GM19397 (cell line): ENCODE data around the gene IRF2BP1.

Experiments
- ATAC-seq: cut with Tn5 transposase; IDR thresholded peaks from one replicate; pipeline ENCODE4 v1.9.1; 2021; ENCODE audit warnings: mild to moderate bottlenecking, moderate library complexity; ENCODE audit not compliant: unreplicated experiment

Gene IRF2BP1, protein sequence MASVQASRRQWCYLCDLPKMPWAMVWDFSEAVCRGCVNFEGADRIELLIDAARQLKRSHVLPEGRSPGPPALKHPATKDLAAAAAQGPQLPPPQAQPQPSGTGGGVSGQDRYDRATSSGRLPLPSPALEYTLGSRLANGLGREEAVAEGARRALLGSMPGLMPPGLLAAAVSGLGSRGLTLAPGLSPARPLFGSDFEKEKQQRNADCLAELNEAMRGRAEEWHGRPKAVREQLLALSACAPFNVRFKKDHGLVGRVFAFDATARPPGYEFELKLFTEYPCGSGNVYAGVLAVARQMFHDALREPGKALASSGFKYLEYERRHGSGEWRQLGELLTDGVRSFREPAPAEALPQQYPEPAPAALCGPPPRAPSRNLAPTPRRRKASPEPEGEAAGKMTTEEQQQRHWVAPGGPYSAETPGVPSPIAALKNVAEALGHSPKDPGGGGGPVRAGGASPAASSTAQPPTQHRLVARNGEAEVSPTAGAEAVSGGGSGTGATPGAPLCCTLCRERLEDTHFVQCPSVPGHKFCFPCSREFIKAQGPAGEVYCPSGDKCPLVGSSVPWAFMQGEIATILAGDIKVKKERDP

DNA sequence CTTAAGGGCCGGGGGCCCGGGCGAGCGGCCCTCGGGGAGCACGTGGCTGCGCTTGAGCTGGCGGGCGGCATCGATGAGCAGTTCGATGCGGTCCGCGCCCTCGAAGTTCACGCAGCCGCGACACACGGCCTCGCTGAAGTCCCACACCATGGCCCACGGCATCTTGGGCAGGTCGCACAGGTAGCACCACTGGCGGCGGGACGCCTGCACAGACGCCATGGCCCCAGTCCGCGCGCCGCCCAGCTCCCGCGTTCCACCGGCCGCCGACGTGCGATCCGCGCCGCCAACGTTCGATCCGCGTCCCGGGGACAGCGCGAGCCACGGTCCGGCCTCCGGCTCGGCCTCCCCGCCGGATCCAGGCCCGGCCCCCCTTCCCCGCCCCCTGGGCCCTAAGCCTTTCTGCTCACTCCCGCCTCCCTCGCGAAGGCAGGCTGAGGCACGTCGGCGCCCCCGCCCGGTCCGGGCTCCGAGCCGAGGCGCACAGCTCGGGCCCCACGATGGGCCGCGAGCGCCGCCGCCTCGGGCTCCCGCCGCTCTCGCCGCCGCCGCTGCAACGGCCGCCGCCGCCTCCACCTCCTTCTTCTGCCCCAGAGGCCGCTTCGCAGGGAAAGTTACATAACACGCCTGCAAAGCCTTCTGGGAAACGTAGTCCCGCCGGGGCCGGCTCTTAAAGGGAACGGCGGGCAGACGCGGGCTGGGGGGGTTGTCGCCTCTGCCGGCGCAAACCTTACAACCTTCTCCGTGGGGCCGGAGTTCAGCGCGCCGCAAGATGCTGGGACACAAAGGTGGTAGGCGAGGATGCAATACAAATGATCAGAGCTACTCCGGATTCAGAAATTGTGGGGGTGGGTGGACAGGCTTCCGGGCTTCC lies at the start of gene IRF2BP1:
TSS of gene IRF2BP1 (minus strand) at position 586 of the 871 bp plus-strand sequence. CDS start at position 219, 367 bp downstream.
- ATAC-seq, result peak; percentile 49

GRCh38 chr19:45935267-45935666 lies 49.3 kb upstream of the IRF2BP1 start:
- ATAC-seq, result no peak

- ATAC-seq, result no peak
Measured at GRCh38 chr19:45934551-45935230, 48.8 kb upstream of the IRF2BP1 start.

GRCh38 chr19:45933759-45934158 lies 47.8 kb upstream of the IRF2BP1 start:
- no peak for ATAC-seq

DNA sequence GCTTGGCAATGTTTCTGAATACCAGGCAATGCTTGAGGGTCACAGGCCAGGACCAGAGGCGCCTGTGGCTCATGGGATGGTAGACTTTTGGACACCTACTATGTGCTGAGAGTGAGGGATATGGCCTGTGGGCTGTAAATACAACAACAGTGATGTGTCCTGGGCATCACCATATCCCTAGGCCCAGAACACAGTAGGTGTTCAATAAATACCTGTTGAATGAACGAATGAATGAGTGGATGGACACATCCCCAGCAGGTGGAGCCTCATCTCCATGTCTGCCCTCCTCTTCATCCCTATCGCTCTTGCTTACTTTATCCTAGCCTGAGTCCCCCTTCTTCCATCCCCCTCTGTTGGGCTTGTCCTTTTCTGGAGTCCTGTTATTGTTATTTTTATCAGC lies 45.1 kb upstream of the IRF2BP1 start:
- ATAC-seq, result no peak

DNA sequence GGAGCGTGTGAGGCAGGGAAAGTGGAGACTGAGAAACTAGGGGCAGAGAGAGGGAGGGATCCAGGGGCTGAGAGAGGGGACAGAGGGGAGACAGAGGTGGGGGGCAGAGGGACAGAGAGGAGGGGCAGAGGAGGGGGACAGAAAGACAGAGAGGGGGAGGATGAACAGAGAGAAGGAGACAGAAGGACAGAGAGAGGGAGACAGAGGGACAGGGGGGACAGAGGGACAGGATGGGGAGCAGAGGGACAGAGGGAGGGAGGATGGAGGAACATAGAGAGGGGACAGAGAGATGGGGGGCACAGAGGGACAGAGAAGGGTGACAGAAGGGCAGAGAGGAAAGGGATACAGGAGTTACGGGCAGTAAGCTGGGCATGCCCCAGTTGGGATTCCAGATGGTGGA lies 43.3 kb upstream of the IRF2BP1 start:
- no peak for ATAC-seq

DNA sequence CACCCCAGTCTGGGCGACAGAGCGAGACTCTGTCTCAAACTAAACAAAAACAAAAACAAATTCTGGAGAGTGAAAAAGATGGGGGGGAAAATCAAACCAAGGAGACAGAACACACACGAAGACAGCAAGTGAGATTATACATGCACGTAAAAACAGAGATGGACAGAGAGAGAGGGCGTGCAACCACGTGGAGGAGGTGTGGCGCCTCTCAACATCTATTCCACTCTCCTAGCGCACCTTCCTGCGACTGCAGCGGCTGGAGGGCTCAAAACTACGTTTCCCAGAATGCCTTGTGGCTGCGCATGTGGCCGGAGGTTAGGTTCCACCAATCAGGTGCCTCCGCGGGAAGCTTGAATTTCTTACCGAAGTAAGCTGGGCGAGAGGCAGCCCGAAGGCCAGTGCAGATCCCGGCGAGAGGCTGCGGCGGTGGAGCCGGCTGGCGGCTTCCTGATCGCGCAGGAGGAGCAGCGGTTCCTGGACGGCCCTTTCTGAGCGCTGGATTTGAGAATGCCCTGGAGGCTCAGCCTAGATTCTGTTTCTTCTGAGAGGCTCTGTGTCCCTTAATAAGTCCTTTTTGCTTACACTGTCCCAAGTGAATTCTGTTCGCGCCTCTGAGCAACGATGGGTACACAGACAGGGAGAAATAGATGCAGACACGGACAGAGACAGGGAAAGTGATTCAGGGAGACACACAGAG lies 41.8 kb upstream of the IRF2BP1 start:
- peak; percentile 78 for ATAC-seq

DNA sequence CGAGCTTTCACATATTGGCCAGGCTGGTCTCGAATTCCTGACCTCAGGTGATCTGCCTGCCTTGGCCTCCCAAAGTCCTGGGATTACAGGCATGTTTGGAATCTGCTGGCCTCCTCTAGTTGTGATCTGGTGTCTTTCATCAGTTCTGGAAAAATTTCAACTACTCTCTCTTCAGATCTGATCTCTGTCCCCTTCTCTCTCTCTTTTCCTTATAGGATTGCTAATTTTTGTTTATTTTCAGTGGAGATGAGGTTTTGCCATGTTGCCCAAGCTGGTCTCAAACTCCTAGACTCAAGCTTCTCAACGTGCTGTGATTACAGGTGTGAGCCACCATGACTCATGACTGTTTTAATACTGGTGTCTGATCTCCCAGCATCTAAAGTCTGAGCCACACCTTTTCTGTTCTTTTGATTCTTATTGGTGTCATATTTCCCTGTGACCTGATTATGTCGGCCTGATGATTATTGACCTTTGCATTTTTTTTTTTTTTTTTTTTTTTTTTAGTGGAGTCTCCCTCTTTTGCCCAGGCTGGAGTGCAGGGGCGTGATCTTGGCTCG lies 39.0 kb upstream of the IRF2BP1 start:
- no peak for ATAC-seq

DNA sequence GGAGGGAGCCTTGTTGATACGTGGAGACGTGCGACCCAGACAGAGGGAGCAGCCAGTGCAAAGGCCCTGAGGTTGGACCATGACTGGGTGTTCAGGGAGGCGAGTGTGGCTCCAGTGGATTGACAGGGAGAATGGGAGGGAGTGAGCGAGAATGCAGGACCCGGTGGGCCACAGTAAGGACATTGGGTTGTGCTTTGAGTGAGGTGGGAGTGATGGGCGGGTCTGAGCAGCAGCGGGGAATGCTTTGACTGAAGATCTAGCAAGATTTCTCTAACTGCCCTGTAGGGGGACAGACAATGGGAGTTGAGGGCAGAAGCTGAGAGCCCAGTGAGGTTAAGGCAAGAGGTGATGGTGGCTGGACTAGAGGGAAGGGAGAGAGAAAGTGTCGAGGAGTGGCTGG lies 36.3 kb upstream of the IRF2BP1 start:
- no peak for ATAC-seq

- ATAC-seq, result no peak
Measured at GRCh38 chr19:45920458-45920857, 34.5 kb upstream of the IRF2BP1 start.

DNA sequence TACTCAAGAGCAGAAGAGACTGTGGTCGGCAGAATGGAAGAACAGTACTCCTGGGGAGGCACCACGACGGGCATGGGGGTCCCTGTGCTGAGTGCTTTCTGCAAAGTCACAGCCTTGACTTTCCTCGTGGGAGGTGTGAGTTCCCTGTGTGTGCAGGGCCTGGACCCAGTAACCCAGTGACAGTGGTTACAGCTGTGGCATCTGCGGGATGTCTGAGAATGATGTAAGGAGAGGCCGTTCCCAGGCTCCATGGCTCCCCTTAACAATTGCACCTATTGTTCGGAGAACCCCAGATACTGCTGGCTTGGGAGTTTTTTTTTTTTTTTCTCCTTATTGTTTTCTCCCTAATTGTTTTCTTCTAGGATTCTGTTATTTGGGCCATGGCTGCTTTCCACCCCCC lies 33.7 kb upstream of the IRF2BP1 start:
- ATAC-seq, result no peak

GRCh38 chr19:45918721-45919120 lies 32.8 kb upstream of the IRF2BP1 start:
- no peak for ATAC-seq

- ATAC-seq, result no peak
Measured at GRCh38 chr19:45917421-45918091, 31.6 kb upstream of the IRF2BP1 start.

DNA sequence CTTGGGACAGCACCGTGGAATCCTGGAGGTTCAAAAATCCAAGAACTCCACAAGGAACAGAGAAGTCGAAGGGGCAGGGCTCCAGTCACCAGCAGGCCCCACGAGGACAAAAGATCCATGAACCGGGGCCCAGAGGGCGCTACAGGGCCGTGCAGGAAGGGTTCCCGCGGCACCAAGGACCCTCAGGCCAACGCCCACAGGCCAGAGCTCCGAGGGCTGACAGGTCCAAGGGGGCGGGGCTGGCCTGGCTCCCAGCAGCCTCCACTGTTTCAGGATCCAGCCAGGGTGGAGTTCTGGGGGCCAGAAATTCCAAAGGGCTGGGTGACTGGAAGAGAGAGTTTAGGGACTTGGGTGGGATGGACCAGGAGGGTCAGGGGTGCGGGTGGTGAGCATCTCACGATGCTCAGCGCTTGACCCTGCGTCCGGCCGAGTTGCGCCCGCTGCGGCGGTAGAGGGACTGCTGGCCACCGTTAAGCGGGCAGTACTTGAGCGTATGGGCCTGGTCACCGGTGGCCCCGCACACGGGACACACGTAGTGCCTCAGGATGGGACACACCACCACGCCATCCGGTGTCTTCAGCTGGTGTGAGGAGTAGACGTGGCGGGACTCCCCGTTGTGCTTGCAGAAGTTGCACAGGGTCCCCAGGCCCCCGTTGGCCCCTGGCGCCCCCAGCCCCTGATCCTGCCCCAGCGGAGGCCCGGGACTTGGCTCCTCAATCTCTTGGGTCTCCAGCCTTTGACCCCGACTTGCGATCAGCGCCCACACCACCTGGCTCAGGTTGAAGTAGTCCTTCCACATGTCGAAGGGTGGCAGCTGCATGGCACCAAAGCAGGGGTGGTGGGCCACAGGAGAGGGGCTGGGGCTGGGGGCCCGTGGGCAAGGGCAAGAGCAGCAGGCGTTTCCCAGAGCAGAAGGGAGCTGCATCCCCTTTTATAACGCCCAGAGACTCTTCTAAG lies 28.2 kb upstream of the IRF2BP1 start, which contains the start of gene NANOS2:
TSS of gene NANOS2 (minus strand) at position 905 of the 957 bp plus-strand sequence. CDS start at position 820, 85 bp downstream.
- ATAC-seq, result no peak

GRCh38 chr19:45911291-45911690 lies 25.4 kb upstream of the IRF2BP1 start:
- no peak for ATAC-seq

- ATAC-seq, result no peak
Measured at GRCh38 chr19:45908956-45909355, 23.0 kb upstream of the IRF2BP1 start.

- ATAC-seq, result no peak
Measured at GRCh38 chr19:45906221-45906620, 20.3 kb upstream of the IRF2BP1 start.

GRCh38 chr19:45905011-45905410 lies 19.1 kb upstream of the IRF2BP1 start:
- no peak for ATAC-seq
